SJCRH30 (cell line): ENCODE results near the gene NT5C2. TPM values are rescaled to one million over a fixed set of nuclear protein-coding genes. Genes with fewer than 3 reads are reported as not detected.
A peak's percentile ranks its signal among the peaks of the same experiment; 100 is the strongest.
"Not testable (repeated sequence)": the region's sequence is repeated elsewhere in the genome, so short reads cannot be mapped to it uniquely, and the experiment has no call there.

Experiments used
- DNase-seq, 2 experiments: peaks; one replicate each; pipeline ENCODE4 v3.0.0-alpha.2; 2015 to 2020
- H3K27ac ChIP-seq: fragments of 250-450 bp; sonication (Bioruptor Pico); 2 replicates; pipeline ENCODE4 v1.5.1; 2020; ENCODE audit warnings: mild to moderate bottlenecking, moderate library complexity
- H3K27me3 ChIP-seq: fragments of 250-450 bp; sonication (Bioruptor Pico); 2 replicates; pipeline ENCODE4 v1.5.1; 2020; ENCODE audit warnings: mild to moderate bottlenecking, moderate library complexity
- H3K36me3 ChIP-seq: fragments of 250-450 bp; sonication (Bioruptor Pico); 2 replicates; pipeline ENCODE4 v1.5.1; 2020; ENCODE audit warnings: mild to moderate bottlenecking, moderate library complexity
- H3K4me1 ChIP-seq: fragments of 250-450 bp; sonication (Bioruptor Pico); 2 replicates; pipeline ENCODE4 v1.5.1; 2020; ENCODE audit warnings: mild to moderate bottlenecking, moderate library complexity
- H3K4me3 ChIP-seq: fragments of 250-450 bp; sonication (Bioruptor Pico); 2 replicates; pipeline ENCODE4 v1.5.1; 2020; ENCODE audit warnings: mild to moderate bottlenecking, moderate library complexity
- H3K9me3 ChIP-seq: fragments of 250-450 bp; sonication (Bioruptor Pico); replicated peaks from 2 replicates; pipeline ENCODE4 v1.5.1; 2020; ENCODE audit warnings: mild to moderate bottlenecking, moderate library complexity
- total RNA-seq: library from RNA; depleted of rRNA; stranded (reverse); fragments of >200 nt; shearing (Covaris generic); gene quantifications from 2 replicates; pipeline ENCODE4 v1.2.3, GENCODE V29; 2014; rRNA removed

NT5C2 gene
- total RNA-seq: 77.0 and 78.4 TPM in 2 replicates

DNA sequence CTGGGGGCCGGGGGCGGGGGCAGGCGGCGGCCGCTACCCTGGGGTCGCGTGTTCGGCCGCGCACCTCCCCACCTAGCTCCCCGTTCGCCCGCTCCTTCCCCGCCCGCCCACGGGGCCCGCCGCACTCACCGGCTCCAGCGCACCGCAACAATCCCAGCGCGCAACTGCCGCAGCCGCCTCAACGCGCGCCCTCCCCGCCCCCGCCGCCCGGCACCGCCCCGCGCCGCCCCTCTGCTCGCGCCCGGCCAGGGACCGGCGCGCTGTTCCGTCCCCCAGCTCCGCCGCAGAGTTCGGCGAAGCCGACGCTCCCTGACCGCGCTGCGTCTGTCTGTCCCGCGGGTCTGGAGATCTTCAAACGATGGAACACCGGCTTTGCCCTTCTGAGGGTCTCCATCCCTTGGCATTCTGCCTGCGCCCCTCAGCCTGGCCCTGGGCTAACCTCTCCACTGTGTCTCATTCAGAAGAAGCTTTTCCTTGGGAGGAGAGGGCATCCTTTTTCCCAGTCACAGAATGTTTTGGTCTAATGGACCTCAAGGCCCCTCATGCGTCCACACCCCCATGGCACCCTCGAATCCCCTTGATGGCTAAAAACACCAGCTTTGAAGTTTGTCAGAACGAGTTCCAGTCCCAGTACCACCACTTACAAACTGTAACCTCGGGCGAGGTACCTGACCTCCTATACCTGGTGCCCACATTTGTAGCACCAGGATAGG is at the start of gene NT5C2:
TSS of gene NT5C2 (minus strand) at position 166 of the 713 bp plus-strand sequence. CDS start 18,314 bp downstream, outside the sequence.
- Histone ChIP-seq H3K27me3 (no peaks in the 10 kb centered on the region), H3K27ac (peak within 1 kb of the TSS; percentile 81), H3K36me3 (no peaks in the 10 kb centered on the region), H3K4me1 (peaks cover 16% of the 10 kb centered on the region; the same call in 1 of the 2 replicates), H3K9me3 (no peaks in the 10 kb centered on the region), H3K4me3 (peak within 1 kb of the TSS; percentile 97)
- peak; percentile 76 to 85 for DNase-seq

- no peaks in the 10 kb centered on the region for H3K36me3 ChIP-seq
- no peak overlapping the region for H3K4me3 ChIP-seq
- H3K4me1 ChIP-seq: no peaks in the 10 kb centered on the region
- H3K27me3 ChIP-seq: no peaks in the 10 kb centered on the region
- no peak overlapping the region for H3K27ac ChIP-seq
- DNase-seq: peak in 1 of 2 experiments; percentile 19
- no peaks in the 10 kb centered on the region for H3K9me3 ChIP-seq
These were observed 48.4 kb upstream of the NT5C2 start for GRCh38 chr10:103241262-103242011.

- Histone ChIP-seq H3K4me1 (no peaks in the 10 kb centered on the region), H3K4me3 (no peak overlapping the region), H3K9me3 (no peaks in the 10 kb centered on the region), H3K27ac (no peak overlapping the region), H3K36me3 (no peaks in the 10 kb centered on the region), H3K27me3 (no peaks in the 10 kb centered on the region)
- peak; percentile 39 to 63 for DNase-seq
These were observed 45.6 kb upstream of the NT5C2 start for GRCh38 chr10:103238506-103239252.

GRCh38 chr10:103235775-103236174 is 42.7 kb upstream of the NT5C2 start:
- Histone ChIP-seq H3K4me3 (no peak overlapping the region), H3K27ac (no peak overlapping the region), H3K4me1 (peaks cover 21% of the 10 kb centered on the region), H3K9me3 (no peaks in the 10 kb centered on the region), H3K27me3 (no peaks in the 10 kb centered on the region), H3K36me3 (no peaks in the 10 kb centered on the region)
- no peak for DNase-seq

DNA sequence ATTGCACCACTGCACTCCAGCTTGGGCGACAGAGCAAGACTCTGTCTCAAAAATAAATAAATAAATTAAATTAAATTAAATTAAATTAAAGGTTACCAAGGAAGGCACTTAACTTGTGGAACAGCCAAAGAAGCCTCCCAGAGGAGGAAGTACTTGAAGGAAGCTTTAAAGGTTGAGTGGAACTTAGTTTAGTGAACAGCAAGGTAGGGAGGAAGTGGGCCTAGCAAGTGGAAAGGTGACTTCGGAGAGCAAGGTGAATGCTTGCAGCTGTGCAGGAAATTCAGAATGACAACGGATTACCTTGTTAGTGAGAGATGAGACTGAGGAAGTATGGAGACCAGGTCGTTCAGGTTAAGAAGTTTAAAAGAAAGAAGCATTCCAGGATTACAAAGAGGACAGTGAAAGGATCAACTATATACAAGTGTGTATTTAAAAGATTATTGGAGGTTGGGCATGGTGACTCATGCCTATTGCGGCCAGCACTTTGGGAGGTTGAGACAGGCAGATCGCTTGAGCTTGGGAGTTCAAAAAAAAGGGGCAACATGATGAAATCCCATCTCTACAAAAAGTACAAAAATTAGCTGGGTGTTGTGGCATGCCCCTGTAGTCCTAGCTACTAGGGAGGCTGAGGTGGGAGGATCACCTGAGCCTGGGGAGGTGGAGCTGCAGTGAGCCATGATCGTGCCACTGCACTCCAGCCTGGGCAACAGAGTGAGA is 39.9 kb upstream of the NT5C2 start:
- no peak for DNase-seq
- no peak overlapping the region for H3K27ac ChIP-seq
- H3K9me3 ChIP-seq: no peaks in the 10 kb centered on the region
- peaks cover 33% of the 10 kb centered on the region for H3K4me1 ChIP-seq
- no peaks in the 10 kb centered on the region for H3K27me3 ChIP-seq
- no peak overlapping the region for H3K4me3 ChIP-seq
- H3K36me3 ChIP-seq: no peaks in the 10 kb centered on the region

- Histone ChIP-seq H3K36me3 (no peaks in the 10 kb centered on the region), H3K27ac (peak overlapping the region; percentile 55), H3K27me3 (no peaks in the 10 kb centered on the region), H3K9me3 (no peaks in the 10 kb centered on the region), H3K4me1 (peaks cover 39% of the 10 kb centered on the region), H3K4me3 (no peak overlapping the region)
- no peak for DNase-seq
These were observed 39.1 kb upstream of the NT5C2 start for GRCh38 chr10:103232131-103232673.

GRCh38 chr10:103231047-103231551 is 38.0 kb upstream of the NT5C2 start:
- Histone ChIP-seq H3K27ac (peak overlapping the region; percentile 55), H3K36me3 (no peaks in the 10 kb centered on the region)
- DNase-seq: peak; percentile 67 to 70

GRCh38 chr10:103227416-103227815 is 34.3 kb upstream of the NT5C2 start:
- Histone ChIP-seq H3K27me3 (no peaks in the 10 kb centered on the region), H3K27ac (no peak overlapping the region)
- no peak for DNase-seq

More at GRCh38 chr10:103231047-103231551, 38.0 kb upstream of the NT5C2 start:
- peaks cover 39% of the 10 kb centered on the region for H3K4me1 ChIP-seq
- no peak overlapping the region for H3K4me3 ChIP-seq
- no peaks in the 10 kb centered on the region for H3K9me3 ChIP-seq
- H3K27me3 ChIP-seq: no peaks in the 10 kb centered on the region

GRCh38 chr10:103225939-103226338 is 32.9 kb upstream of the NT5C2 start:
- DNase-seq: no peak
- H3K4me1 ChIP-seq: peaks cover 19% of the 10 kb centered on the region
- H3K27ac ChIP-seq: no peak overlapping the region
- H3K36me3 ChIP-seq: no peaks in the 10 kb centered on the region
- no peaks in the 10 kb centered on the region for H3K27me3 ChIP-seq
- H3K4me3 ChIP-seq: no peak overlapping the region
- 0 out of 2 replicates have a peak, but pooled peaks cover 6% of the 10 kb centered on the region for H3K9me3 ChIP-seq

More at GRCh38 chr10:103227416-103227815, 34.3 kb upstream of the NT5C2 start:
- H3K9me3 ChIP-seq: 0 out of 2 replicates have a peak, but pooled peaks cover 6% of the 10 kb centered on the region
- H3K4me1 ChIP-seq: peaks cover 33% of the 10 kb centered on the region
- no peak overlapping the region for H3K4me3 ChIP-seq
- no peaks in the 10 kb centered on the region for H3K36me3 ChIP-seq

GRCh38 chr10:103224721-103225120 is 31.6 kb upstream of the NT5C2 start:
- H3K36me3 ChIP-seq, H3K27me3 ChIP-seq: not testable (repeated sequence)
- peaks cover 13% of the 10 kb centered on the region for H3K4me1 ChIP-seq

DNA sequence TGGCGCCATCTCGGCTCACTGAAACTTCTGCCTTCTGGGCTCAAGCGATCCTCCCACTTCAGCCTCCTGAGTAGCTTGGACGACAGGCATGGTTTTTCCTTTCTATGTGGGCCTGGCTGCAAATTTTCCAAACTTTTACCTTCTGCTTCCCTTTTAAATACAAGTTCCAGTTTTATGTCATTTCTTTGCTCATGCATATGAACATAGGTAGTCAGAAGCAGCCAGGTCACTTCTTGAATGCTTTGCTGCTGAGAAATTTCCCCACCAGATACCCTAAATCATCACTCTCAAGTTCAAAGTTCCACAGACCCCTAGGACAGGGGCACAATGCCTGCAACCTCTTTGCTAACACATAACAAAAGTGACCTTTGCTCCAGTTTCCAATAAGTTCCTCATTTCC is 31.1 kb upstream of the NT5C2 start:
- no peak for DNase-seq
- H3K27me3 ChIP-seq: no peaks in the 10 kb centered on the region
- 0 out of 2 replicates have a peak, but pooled peaks cover 6% of the 10 kb centered on the region for H3K9me3 ChIP-seq
- no peak overlapping the region for H3K4me3 ChIP-seq
- H3K4me1 ChIP-seq: peaks cover 13% of the 10 kb centered on the region
- H3K36me3 ChIP-seq: no peaks in the 10 kb centered on the region
- H3K27ac ChIP-seq: no peak overlapping the region

More at GRCh38 chr10:103224721-103225120, 31.6 kb upstream of the NT5C2 start:
- not testable (repeated sequence) for H3K27ac ChIP-seq, DNase-seq, H3K9me3 ChIP-seq, H3K4me3 ChIP-seq

GRCh38 chr10:103216362-103216761 is 23.3 kb upstream of the NT5C2 start:
- not testable (repeated sequence) for H3K9me3 ChIP-seq, H3K27ac ChIP-seq, H3K36me3 ChIP-seq, H3K4me3 ChIP-seq, H3K27me3 ChIP-seq, DNase-seq, H3K4me1 ChIP-seq

DNA sequence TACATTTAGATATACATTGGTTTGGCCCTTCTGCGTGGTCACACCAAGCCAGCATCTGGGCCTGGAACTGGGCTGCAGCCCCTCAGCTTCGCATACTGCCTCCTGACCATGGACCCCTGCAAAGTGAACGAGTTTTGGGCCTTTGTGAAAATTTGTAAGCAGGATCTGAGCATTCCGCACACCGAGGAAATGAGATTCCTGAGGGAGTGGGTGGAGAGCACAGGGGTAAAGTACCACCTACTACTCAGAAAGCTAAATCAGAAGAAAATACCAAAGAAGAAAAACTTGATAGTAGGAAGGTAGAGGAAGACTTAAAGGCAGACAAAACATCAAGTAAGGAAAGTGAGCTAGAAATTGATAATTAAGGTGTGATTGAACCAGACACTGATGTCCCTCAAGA is 22.5 kb upstream of the NT5C2 start:
- Histone ChIP-seq H3K9me3 (peaks cover 8% of the 10 kb centered on the region), H3K27me3 (no peaks in the 10 kb centered on the region), H3K36me3 (no peaks in the 10 kb centered on the region), H3K4me3 (no peak overlapping the region), H3K4me1 (peaks cover 6% of the 10 kb centered on the region), H3K27ac (no peak overlapping the region)
- no peak for DNase-seq

- not testable (repeated sequence) for DNase-seq, H3K4me3 ChIP-seq, H3K36me3 ChIP-seq, H3K4me1 ChIP-seq, H3K27ac ChIP-seq, H3K27me3 ChIP-seq
- H3K9me3 ChIP-seq: peaks cover 14% of the 10 kb centered on the region
These were observed 17.2 kb upstream of the NT5C2 start for GRCh38 chr10:103210262-103210661.
